Central memory CD4-positive, alpha-beta T cell (primary cell): Measurements from ENCODE around the gene FXR1.

ENCODE experiments used
- DNase-seq: peaks from one replicate; pipeline ENCODE4 v3.0.0; 2022

Gene FXR1

GRCh38 chr3:181009225-181009624 lies 96.8 kb downstream of the FXR1 start:
- no peak for DNase-seq

GRCh38 chr3:181017690-181018089 lies 105.2 kb downstream of the FXR1 start:
- no peak for DNase-seq

- no peak for DNase-seq
These were observed 112.7 kb downstream of the FXR1 start for GRCh38 chr3:181025204-181025603.

GRCh38 chr3:181030948-181031347 lies 118.5 kb downstream of the FXR1 start:
- DNase-seq, result no peak
